GM18517 (cell line): ENCODE results near the gene ACAA2.
"Not testable (repeated sequence)": the region's sequence is repeated elsewhere in the genome, so short reads cannot be mapped to it uniquely, and the experiment has no call there.

Experiments used
- ATAC-seq: cut with Tn5 transposase; IDR thresholded peaks from one replicate; pipeline ENCODE4 v1.9.1; 2021; ENCODE audit warnings: mild to moderate bottlenecking, moderate library complexity; ENCODE audit not compliant: unreplicated experiment

ACAA2 gene

GRCh38 chr18:49813069-49813318 lies 339 bp downstream of the ACAA2 start:
- peak; percentile 38 for ATAC-seq

GRCh38 chr18:49812286-49813068 lies 856 bp downstream of the ACAA2 start:
- no peak for ATAC-seq

GRCh38 chr18:49811151-49811938 lies 2.0 kb downstream of the ACAA2 start:
- no peak for ATAC-seq

- ATAC-seq = not testable (repeated sequence)
These were observed 4.7 kb downstream of the ACAA2 start for GRCh38 chr18:49808553-49809191.

GRCh38 chr18:49804096-49804495 lies 9.2 kb downstream of the ACAA2 start:
- ATAC-seq = no peak

- no peak for ATAC-seq
These were observed 10.7 kb downstream of the ACAA2 start for GRCh38 chr18:49802623-49803022.

- not testable (repeated sequence) for ATAC-seq
These were observed 12.8 kb downstream of the ACAA2 start for GRCh38 chr18:49800491-49800890.

GRCh38 chr18:49799806-49800205 lies 13.5 kb downstream of the ACAA2 start:
- not testable (repeated sequence) for ATAC-seq

- no peak for ATAC-seq
These were observed 15.3 kb downstream of the ACAA2 start for GRCh38 chr18:49798001-49798400.

- no peak for ATAC-seq
These were observed 17.5 kb downstream of the ACAA2 start for GRCh38 chr18:49795612-49796552.

GRCh38 chr18:49794743-49795142 lies 18.6 kb downstream of the ACAA2 start:
- ATAC-seq = no peak

- not testable (repeated sequence) for ATAC-seq
These were observed 23.7 kb downstream of the ACAA2 start for GRCh38 chr18:49789560-49790134.

GRCh38 chr18:49788327-49788898 lies 24.9 kb downstream of the ACAA2 start:
- peak; percentile 71 for ATAC-seq

- no peak for ATAC-seq
These were observed 27.2 kb downstream of the ACAA2 start for GRCh38 chr18:49786019-49786720.

- no peak for ATAC-seq
These were observed 28.7 kb downstream of the ACAA2 start for GRCh38 chr18:49784427-49785185.

GRCh38 chr18:49783631-49784030 lies 29.7 kb downstream of the ACAA2 start:
- not testable (repeated sequence) for ATAC-seq

- no peak for ATAC-seq
These were observed 34.4 kb downstream of the ACAA2 start for GRCh38 chr18:49778826-49779465.

GRCh38 chr18:49769047-49769728 lies 44.1 kb downstream of the ACAA2 start:
- ATAC-seq = no peak
